HepG2 (cell line): ENCODE data around the gene CNOT10. TPM values are rescaled to one million over a fixed set of nuclear protein-coding genes. Genes with fewer than 3 reads are reported as not detected.
"Not testable (repeated sequence)": the region's sequence is repeated elsewhere in the genome, so short reads cannot be mapped to it uniquely, and the experiment has no call there.

Experiments used
- ATAC-seq: fragments of 200-7000 bp; cut with Tn5 transposase; 3 replicates; pipeline ENCODE4 v1.9.1; 2020; ENCODE audit warnings: mild to moderate bottlenecking, moderate library complexity
- BruUV-seq: library from RNA; stranded (reverse); fragments of 400-500 nt; replicated peaks from 2 replicates; lab custom pipeline; 2021; lab: Mats Ljungman, UMichigan
- CTCF ChIA-PET: fragments of 300-600 bp; formaldehyde crosslinking; extraction: SDS; loops from one replicate; lab custom pipeline; 2021; ENCODE audit warnings: low total read pairs, inconsistent platforms, low intra/inter-chr PET ratio; lab: Yijun Ruan, JAX
- POLR2A ChIA-PET: fragments of 350-600 bp; sonication (Branson Sonifier 250); formaldehyde crosslinking; loops from one replicate; lab custom pipeline; 2020; ENCODE audit warnings: antibody characterized with exemption, inconsistent platforms; lab: Yijun Ruan, JAX
- DNase-seq: peaks from one replicate; pipeline ENCODE4 v3.0.0-alpha.2; 2015; ENCODE audit warnings: low spot score
- FAIRE-seq: peaks from 3 replicates; lab custom pipeline; 2011; peaks lifted over from hg19 to GRCh38; lab: Jason Lieb, UNC
- H2AFZ ChIP-seq: one replicate; pipeline ENCODE4 v1.6.1; 2011; ENCODE audit warnings: low read length, inconsistent platforms
- H3K27ac ChIP-seq: fragments of 300-600 bp; 3 replicates; pipeline ENCODE4 v1.8.0; 2011; ENCODE audit warnings: mixed run types, mild to moderate bottlenecking, mixed read lengths, low read length, inconsistent platforms; ENCODE audit not compliant: insufficient read depth; ENCODE audit errors: extremely low read length
- H3K27me3 ChIP-seq, 2 experiments: fragments of 200-600 bp in 1 of 2; 2 replicates in 1 of 2; 3 replicates in 1 of 2; pipeline versions ENCODE4 v1.6.0 to v1.8.0; 2011; ENCODE audit warnings: low read length in 2 of 2, mild to moderate bottlenecking in 2 of 2, moderate library complexity in 2 of 2, inconsistent platforms in 1 of 2; ENCODE audit not compliant: insufficient read depth in 2 of 2, control insufficient read depth in 1 of 2
- H3K36me3 ChIP-seq, 2 experiments: fragments of 200-600 bp in 1 of 2; replicated peaks in 1 of 2; 2 replicates in 1 of 2; 3 replicates in 1 of 2; pipeline versions ENCODE4 v1.5.1 to v1.8.0; 2011; ENCODE audit warnings: low read length in 2 of 2, inconsistent platforms in 1 of 2; ENCODE audit not compliant: insufficient read depth in 2 of 2, control insufficient read depth in 1 of 2
- H3K4me1 ChIP-seq: 2 replicates; pipeline ENCODE4 v1.5.1; 2012; ENCODE audit warnings: low read length, inconsistent platforms; ENCODE audit not compliant: insufficient read depth
- H3K4me2 ChIP-seq: 2 replicates; pipeline ENCODE4 v1.6.0; 2011; ENCODE audit warnings: low read depth, low read length, inconsistent platforms
- H3K4me3 ChIP-seq, 3 experiments: fragments of 200-600 bp in 1 of 3; sonication (generic), shearing (Covaris generic) in 1 of 3; replicated peaks in 1 of 3; 2 replicates each; pipeline ENCODE4 v1.5.1; 2011 to 2016; ENCODE audit warnings: low read length in 3 of 3, inconsistent platforms in 2 of 3, low read depth in 2 of 3, mild to moderate bottlenecking in 2 of 3, control low read depth in 1 of 3, mixed read lengths in 1 of 3; ENCODE audit not compliant: insufficient read depth in 1 of 3
- H3K79me2 ChIP-seq: one replicate; pipeline ENCODE4 v1.6.1; 2011; ENCODE audit warnings: low read length, inconsistent platforms; ENCODE audit not compliant: insufficient read depth
- H3K9ac ChIP-seq: 2 replicates; pipeline ENCODE4 v1.6.0; 2011; ENCODE audit warnings: mild to moderate bottlenecking, low read depth, low read length, inconsistent platforms; ENCODE audit not compliant: insufficient read depth
- H3K9me3 ChIP-seq: 2 replicates; pipeline ENCODE4 v1.5.1; 2012; ENCODE audit warnings: mild to moderate bottlenecking, low read length
- H4K20me1 ChIP-seq: 2 replicates; pipeline ENCODE4 v1.6.0; 2011; ENCODE audit warnings: inconsistent platforms, mild to moderate bottlenecking, low read length, moderate library complexity; ENCODE audit not compliant: insufficient read depth
- CCDC6 ChIP-seq: sonication (generic); formaldehyde crosslinking; IDR thresholded peaks from 2 replicates; pipeline ENCODE4 v1.8.1; 2022; ENCODE audit warnings: mild to moderate bottlenecking, missing genetic modification reagents, moderate library complexity
- DR1 ChIP-seq: sonication (generic); formaldehyde crosslinking; IDR thresholded peaks from 2 replicates; pipeline ENCODE4 v1.8.0; 2021; ENCODE audit warnings: mild to moderate bottlenecking, missing genetic modification reagents, inconsistent platforms
- RFXANK ChIP-seq: IDR thresholded peaks from 2 replicates; pipeline ENCODE4 v1.6.1; 2016
- THAP9 ChIP-seq: sonication (generic); formaldehyde crosslinking; IDR thresholded peaks from 2 replicates; pipeline ENCODE4; 2020; ENCODE audit warnings: missing genetic modification reagents, mild to moderate bottlenecking, borderline replicate concordance
- TIGD3 ChIP-seq: sonication (generic); formaldehyde crosslinking; IDR thresholded peaks from 2 replicates; pipeline ENCODE4 v1.5.1; 2020; ENCODE audit warnings: mild to moderate bottlenecking, missing genetic modification reagents, borderline replicate concordance
- ZBTB7A ChIP-seq: sonication (generic); formaldehyde crosslinking; IDR thresholded peaks from 2 replicates; pipeline ENCODE4 v1.8.0; 2022; ENCODE audit warnings: mild to moderate bottlenecking, missing genetic modification reagents
- ZNF761 ChIP-seq: sonication (generic); formaldehyde crosslinking; conservative IDR thresholded peaks from 2 replicates; pipeline ENCODE4 v1.4.0; 2020; ENCODE audit warnings: mild to moderate bottlenecking, missing genetic modification reagents
- WGBS: methylation state at CpG from one replicate; pipeline ENCODE4 v1.1.6; 2017; ENCODE audit warnings: low lambda C conversion rate; 5-methylcytosine and 5-hydroxymethylcytosine counted together
- in situ Hi-C: cut with HindIII; loops from 2 replicates; pipeline ENCODE4 v1.10.0; 2017; ENCODE audit warnings: low pct_unique_long_range_greater_than_20kb; ENCODE audit not compliant: extremely low pct_ligation_motif_present
- intact Hi-C: fragments of 100-400 bp; cut with micrococcal nuclease; formaldehyde crosslinking; loops from one replicate; pipeline ENCODE4 v1.10.0; 2022; ENCODE audit not compliant: unreplicated experiment
- polyA plus RNA-seq, 8 experiments: library from polyadenylated mRNA; depleted of rRNA in 3 of 8; stranded (reverse) in 7 of 8; unstranded in 1 of 8; fragments of >200 nt; fragmentation: Illumina TruSeq in 4 of 8; extraction: Trizol in 4 of 8; gene quantifications; 2 replicates each; pipeline versions ENCODE4 v1.2.1 to v1.2.3, GENCODE V29; 2011 to 2016; ENCODE audit warnings: low read depth in 4 of 8, missing spikeins in 1 of 8, mixed read lengths in 1 of 8; ENCODE audit not compliant: insufficient read depth in 1 of 8
- total RNA-seq, 5 experiments: library from RNA; depleted of rRNA; stranded (reverse); fragments of >200 nt; fragmentation: Illumina TruSeq; extraction: Trizol; gene quantifications; 2 replicates each; pipeline ENCODE4 v1.2.3, GENCODE V29; 2016; ENCODE audit warnings: low read depth in 1 of 5

The CNOT10 gene
- total and polyA plus RNA-seq, 2 of the 13 experiments (the other 11 are each of a cell fraction or from before 2014, with no cell fraction given) = 21.2 to 34.1 TPM

- no TSS peak for BruUV-seq
- Histone ChIP-seq H3K79me2 (no peaks in the 10 kb centered on the region), H3K4me2 (no peak overlapping the region), H4K20me1 (no peaks in the 10 kb centered on the region), H3K4me3 (no peak overlapping the region), H3K27me3 (no peaks in the 10 kb centered on the region), H3K9ac (no peak overlapping the region), H3K27ac (no peak overlapping the region), H2AFZ (no peak overlapping the region), H3K4me1 (peaks cover 10% of the 10 kb centered on the region), H3K36me3 (no peaks in the 10 kb centered on the region), H3K9me3 (no peaks in the 10 kb centered on the region)
- in situ Hi-C loops (no loop called here), intact Hi-C loops (no loop called here)
- CTCF ChIA-PET = no interaction called here
- ATAC-seq (no peak), FAIRE-seq (no peak), DNase-seq (no peak)
- 17% methylated on average over 1 of the region's 1 CpG for WGBS
- POLR2A ChIA-PET = no interaction called here
- TF ChIP-seq CCDC6 (CRISPR knock-in tag) (no peak), TIGD3 (no peak), DR1 (CRISPR knock-in tag) (no peak), ZNF761 (CRISPR knock-in tag) (no peak), THAP9 (CRISPR knock-in tag) (no peak), RFXANK (no peak), ZBTB7A (CRISPR knock-in tag) (no peak)
Measured at GRCh38 chr3:32646761-32647160, 38.2 kb upstream of the CNOT10 start.

- H3K4me2 ChIP-seq, H3K9ac ChIP-seq, H3K9me3 ChIP-seq, H3K27ac ChIP-seq, H3K36me3 ChIP-seq, H3K4me1 ChIP-seq, POLR2A ChIA-PET, H2AFZ ChIP-seq, CTCF ChIA-PET, H3K27me3 ChIP-seq, H3K79me2 ChIP-seq, ATAC-seq, H4K20me1 ChIP-seq, BruUV-seq, H3K4me3 ChIP-seq, intact Hi-C loops, DNase-seq, FAIRE-seq: not testable (repeated sequence)
- in situ Hi-C loops = loop anchor here (25.0 kb wide), 1 partner anchor 440 kb away; no protein-coding TSS in a partner anchor
- 65% methylated on average over 9 of the region's 9 CpGs for WGBS
Measured at GRCh38 chr3:32652337-32653100, 32.5 kb upstream of the CNOT10 start.
